Measurements from ENCODE around the gene PRXL2B. TPM values are rescaled to one million over a fixed set of nuclear protein-coding genes. Genes with fewer than 3 reads are reported as not detected.

Gene PRXL2B
- total and polyA plus RNA-seq, 12 donors: 16.9 to 64.0 (median 30.2) TPM

DNA sequence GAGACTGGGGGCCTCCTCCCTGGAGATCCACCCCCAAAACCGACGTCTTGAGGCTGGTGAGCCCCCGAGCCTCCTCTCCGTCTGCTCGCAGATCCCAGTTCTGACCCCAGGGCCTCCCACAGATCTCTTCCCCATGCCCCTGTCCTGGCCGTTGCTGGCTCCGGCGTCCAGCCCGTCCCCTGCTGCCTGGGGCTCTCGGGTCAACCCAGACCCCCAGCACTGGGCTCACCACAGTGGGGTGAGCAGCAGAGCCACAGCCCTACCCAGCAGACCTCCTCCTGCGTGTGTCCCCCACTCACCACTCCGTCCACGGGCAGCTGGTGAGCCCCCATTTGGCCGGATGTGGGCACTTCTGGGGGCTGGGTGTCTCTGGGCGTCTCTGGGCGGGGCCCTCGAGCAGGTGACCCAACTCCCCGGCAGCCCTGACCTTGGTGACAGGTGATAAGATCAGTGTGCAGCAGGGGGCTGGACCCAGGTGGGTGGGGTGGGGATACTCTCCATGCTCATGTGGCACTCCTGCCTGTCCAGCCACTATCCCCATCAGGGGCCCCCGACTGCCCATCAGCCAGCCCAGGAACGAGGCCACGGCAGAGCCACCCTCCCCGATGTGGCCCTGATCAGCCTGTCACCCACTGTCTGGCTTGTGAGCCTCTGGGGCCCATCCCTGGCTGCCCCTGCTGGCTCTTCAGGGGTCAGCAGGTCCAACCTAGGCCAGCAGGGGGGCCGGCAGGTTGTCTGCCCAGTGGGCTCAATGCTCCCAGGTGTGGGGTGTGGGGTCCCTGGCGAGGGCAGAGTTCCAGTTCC is 29.7 kb upstream of the PRXL2B start:
- peak in 5 of 7 donors; percentile 42 to 62 (median 57) for DNase-seq
- peaks cover 15 to 30% of the 10 kb centered on the region in 2 donors for H3K4me1 ChIP-seq (replicated peaks in 1 of 2)
- TF ChIP-seq, protein P1, sequence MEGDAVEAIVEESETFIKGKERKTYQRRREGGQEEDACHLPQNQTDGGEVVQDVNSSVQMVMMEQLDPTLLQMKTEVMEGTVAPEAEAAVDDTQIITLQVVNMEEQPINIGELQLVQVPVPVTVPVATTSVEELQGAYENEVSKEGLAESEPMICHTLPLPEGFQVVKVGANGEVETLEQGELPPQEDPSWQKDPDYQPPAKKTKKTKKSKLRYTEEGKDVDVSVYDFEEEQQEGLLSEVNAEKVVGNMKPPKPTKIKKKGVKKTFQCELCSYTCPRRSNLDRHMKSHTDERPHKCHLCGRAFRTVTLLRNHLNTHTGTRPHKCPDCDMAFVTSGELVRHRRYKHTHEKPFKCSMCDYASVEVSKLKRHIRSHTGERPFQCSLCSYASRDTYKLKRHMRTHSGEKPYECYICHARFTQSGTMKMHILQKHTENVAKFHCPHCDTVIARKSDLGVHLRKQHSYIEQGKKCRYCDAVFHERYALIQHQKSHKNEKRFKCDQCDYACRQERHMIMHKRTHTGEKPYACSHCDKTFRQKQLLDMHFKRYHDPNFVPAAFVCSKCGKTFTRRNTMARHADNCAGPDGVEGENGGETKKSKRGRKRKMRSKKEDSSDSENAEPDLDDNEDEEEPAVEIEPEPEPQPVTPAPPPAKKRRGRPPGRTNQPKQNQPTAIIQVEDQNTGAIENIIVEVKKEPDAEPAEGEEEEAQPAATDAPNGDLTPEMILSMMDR (IDR thresholded peaks at IDR 0.05): peak in 2 of 6 experiments; percentile 13 to 23
- TF ChIP-seq POLR2A (IDR thresholded peaks at IDR 0.05): peak in 1 of 2 donors; percentile 18
- H3K27ac ChIP-seq: peak overlapping the region; percentile 69 to 95 (median 75)
- peak overlapping the region; percentile 17 to 80 (median 55) for H3K4me3 ChIP-seq
- no peaks in the 10 kb centered on the region for H3K27me3 ChIP-seq
- peaks cover 0 to 29% of the 10 kb centered on the region in 2 donors for H3K36me3 ChIP-seq (replicated peaks in 1 of 2)
- no peaks in the 10 kb centered on the region for H3K9me3 ChIP-seq (replicated peaks in 1 of 3)
- intact Hi-C loops (cut with DNase I): no loop called here
- WGBS, 4 donors: 11 to 35% (median 14%) methylated on average over 5 to 24 of the region's 24 CpGs

DNA sequence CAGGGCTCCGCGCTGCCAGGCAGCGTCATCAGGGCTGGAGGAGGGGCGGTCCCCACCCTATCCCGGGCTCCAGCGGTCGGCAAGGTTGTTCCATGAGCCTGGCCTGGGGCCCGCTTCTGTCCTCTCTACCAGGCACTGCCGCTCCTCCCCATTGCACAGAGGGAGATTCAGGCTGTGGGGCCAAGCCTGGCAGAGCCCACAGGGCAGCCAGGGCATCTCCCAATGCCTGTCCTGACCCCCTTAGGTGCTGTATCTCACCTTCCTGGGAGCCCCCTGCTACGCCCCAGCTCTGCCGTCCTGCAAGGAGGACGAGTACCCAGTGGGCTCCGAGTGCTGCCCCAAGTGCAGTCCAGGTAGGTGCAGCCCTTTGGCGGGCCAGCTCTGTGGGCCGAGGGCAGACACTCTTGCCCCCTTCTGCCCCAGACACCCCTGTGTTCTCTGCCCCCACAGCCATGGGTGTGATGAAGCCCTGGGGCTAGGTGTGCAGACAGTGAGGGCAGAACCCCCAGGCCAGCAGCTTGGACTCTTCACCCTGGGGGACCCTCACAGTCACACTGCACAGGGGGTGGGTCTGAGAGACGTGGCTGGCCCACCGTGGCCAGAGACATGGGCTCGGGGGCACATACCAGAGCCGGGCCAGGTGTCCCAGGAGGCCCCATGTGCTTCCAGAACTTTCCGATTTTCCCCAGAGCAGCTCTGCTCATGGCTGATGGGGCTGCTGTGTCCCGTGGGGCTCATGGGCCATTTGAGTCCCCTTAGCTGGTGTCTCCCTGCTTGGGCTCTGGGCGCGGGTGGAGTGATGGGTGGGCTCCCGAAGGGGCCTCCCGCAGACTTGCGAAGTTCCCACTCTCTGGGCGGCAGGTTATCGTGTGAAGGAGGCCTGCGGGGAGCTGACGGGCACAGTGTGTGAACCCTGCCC is 28.8 kb upstream of the PRXL2B start:
- DNase-seq: peak in 6 of 7 donors; percentile 51 to 70 (median 64)
- Histone ChIP-seq H3K27me3 (no peaks in the 10 kb centered on the region), H3K36me3 (replicated peaks in 1 of 2) (peaks cover 0 to 31% of the 10 kb centered on the region in 2 donors), H3K4me3 (peak overlapping the region in 2 of 4 donors; percentile 17 to 58), H3K4me1 (replicated peaks in 1 of 2) (peaks cover 15 to 30% of the 10 kb centered on the region in 2 donors), H3K27ac (peak overlapping the region in 2 of 5 donors; percentile 94 to 95), H3K9me3 (replicated peaks in 1 of 3) (no peaks in the 10 kb centered on the region)
- intact Hi-C loops (cut with DNase I): no loop called here
- 70 to 83% (median 77%) methylated on average over 7 to 30 of the region's 30 CpGs for WGBS, 4 donors
- TF ChIP-seq, protein P1 (IDR thresholded peaks at IDR 0.05): no peak
- TF ChIP-seq POLR2A (IDR thresholded peaks at IDR 0.05): no peak

DNA sequence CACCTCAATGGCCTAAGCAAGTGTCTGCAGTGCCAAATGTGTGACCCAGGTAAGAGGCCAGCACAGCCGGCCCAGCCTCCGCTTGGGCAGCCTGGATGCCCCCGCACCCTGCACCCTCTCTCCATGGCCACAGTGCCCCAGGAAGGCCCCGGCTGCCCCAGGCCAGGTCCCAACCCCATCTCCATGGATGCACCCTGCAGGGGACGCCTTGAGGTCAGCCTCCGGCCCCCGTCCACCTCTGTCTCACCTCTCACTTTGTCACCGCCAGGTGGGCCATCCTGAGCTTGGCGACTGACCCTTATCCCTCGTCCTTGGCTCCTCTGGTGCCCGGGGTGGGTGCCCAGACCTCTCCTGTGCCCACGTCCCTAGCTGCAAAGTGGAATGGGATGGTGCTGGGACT is 28.2 kb upstream of the PRXL2B start:
- H3K27ac ChIP-seq: no peak overlapping the region
- no peaks in the 10 kb centered on the region for H3K9me3 ChIP-seq (replicated peaks in 1 of 3)
- peaks cover 0 to 31% of the 10 kb centered on the region in 2 donors for H3K36me3 ChIP-seq (replicated peaks in 1 of 2)
- peaks cover 15 to 30% of the 10 kb centered on the region in 2 donors for H3K4me1 ChIP-seq (replicated peaks in 1 of 2)
- no peaks in the 10 kb centered on the region for H3K27me3 ChIP-seq
- intact Hi-C loops (cut with DNase I): no loop called here
- no peak for TF ChIP-seq POLR2A (IDR thresholded peaks at IDR 0.05)
- H3K4me3 ChIP-seq: no peak overlapping the region
- 92 to 98% (median 92%) methylated on average over 7 to 12 of the region's 12 CpGs for WGBS, 4 donors
- no peak for DNase-seq

DNA sequence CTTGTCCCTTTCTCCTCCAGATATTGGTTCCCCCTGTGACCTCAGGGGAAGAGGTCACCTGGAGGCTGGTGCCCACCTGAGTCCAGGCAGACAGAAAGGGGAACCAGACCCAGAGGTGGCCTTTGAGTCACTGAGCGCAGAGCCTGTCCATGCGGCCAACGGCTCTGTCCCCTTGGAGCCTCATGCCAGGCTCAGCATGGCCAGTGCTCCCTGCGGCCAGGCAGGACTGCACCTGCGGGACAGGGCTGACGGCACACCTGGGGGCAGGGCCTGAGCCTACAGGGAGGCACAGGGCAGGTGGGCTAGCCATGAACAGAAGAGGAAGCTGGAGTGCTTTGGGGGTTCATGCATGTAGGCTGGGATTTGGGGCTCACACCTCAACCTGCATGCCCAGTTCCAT is 27.7 kb upstream of the PRXL2B start:
- WGBS, 4 donors: 93 to 98% (median 95%) methylated on average over 6 of the region's 6 CpGs; no CpG with 5 or more reads in 1 of the 4 donors
- no peak for DNase-seq
- TF ChIP-seq POLR2A (IDR thresholded peaks at IDR 0.05): no peak
- TF ChIP-seq, protein P1 (IDR thresholded peaks at IDR 0.05): no peak
- H3K36me3 ChIP-seq (replicated peaks in 1 of 2): peaks cover 0 to 31% of the 10 kb centered on the region in 2 donors
- no peak overlapping the region for H3K4me3 ChIP-seq
- no peaks in the 10 kb centered on the region for H3K27me3 ChIP-seq
- H3K4me1 ChIP-seq (replicated peaks in 1 of 2): peaks cover 15 to 30% of the 10 kb centered on the region in 2 donors
- H3K9me3 ChIP-seq (replicated peaks in 1 of 3): no peaks in the 10 kb centered on the region
- H3K27ac ChIP-seq: no peak overlapping the region
- intact Hi-C loops (cut with DNase I): no loop called here

Measured in adrenal gland (tissue), 12 donors.